ENCODE results near the gene C20orf96. TPM values are rescaled to one million over a fixed set of nuclear protein-coding genes. Genes with fewer than 3 reads are reported as not detected.
"Not testable (repeated sequence)": the region's sequence is repeated elsewhere in the genome, so short reads cannot be mapped to it uniquely, and the experiment has no call there.

Gene C20orf96
- total RNA-seq, 2 donors from 2014 or later, result 2.0 to 6.2 TPM

- H3K27me3 Mint-ChIP-seq, result peaks cover 17 to 27% of the 10 kb centered on the region in 2 donors
- DNase-seq (ENCODE audit: low spot score) (no peak), ATAC-seq (peak in 1 of 2 donors; percentile 17)
- H3K9me3 Mint-ChIP-seq, result no peaks in the 10 kb centered on the region
- no peak overlapping the region for H3K4me3 Mint-ChIP-seq
- H3K36me3 Mint-ChIP-seq, result no peaks in the 10 kb centered on the region
- H3K27ac Mint-ChIP-seq, result no peak overlapping the region
- H3K4me1 Mint-ChIP-seq (ENCODE audit: low read depth in 2 of 2), result peaks cover 0 to 3% of the 10 kb centered on the region in 2 donors
Measured at GRCh38 chr20:258963-259362, 31.6 kb downstream of the C20orf96 start.

GRCh38 chr20:258269-258858 lies 32.2 kb downstream of the C20orf96 start:
- no peak for DNase-seq (ENCODE audit: low spot score)
- Mint-ChIP-seq H3K36me3 (no peaks in the 10 kb centered on the region), H3K9me3 (no peaks in the 10 kb centered on the region), H3K27ac (no peak overlapping the region), H3K27me3 (peaks cover 17 to 27% of the 10 kb centered on the region in 2 donors), H3K4me3 (no peak overlapping the region), H3K4me1 (ENCODE audit: low read depth in 2 of 2) (peaks cover 0 to 3% of the 10 kb centered on the region in 2 donors)
- ATAC-seq, result no peak

DNA sequence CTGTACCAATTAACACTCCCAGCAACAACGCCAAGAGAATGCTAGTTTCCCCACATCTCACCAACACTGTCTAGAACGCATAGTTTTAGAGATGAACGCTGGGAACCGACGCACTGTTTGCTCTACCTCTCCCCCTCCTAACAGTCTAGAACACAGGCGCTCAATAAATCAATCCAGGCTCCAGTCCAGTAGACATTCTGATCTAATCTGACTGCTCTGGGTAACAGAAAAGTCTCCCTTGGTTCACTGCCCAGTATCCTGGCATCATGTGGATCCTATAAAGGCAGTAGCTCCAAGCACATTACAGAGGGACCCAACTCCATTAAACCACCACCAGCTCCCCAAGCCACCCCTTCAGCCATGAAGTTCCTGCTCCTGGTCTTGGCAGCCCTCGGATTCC lies 33.1 kb downstream of the C20orf96 start, which contains the start of gene DEFB132:
DEFB132 (plus strand) TSS at position 306 of the 400 bp plus-strand sequence; CDS start at position 361, 55 bp downstream.
- Mint-ChIP-seq H3K27ac (no peak within 1 kb of the TSS), H3K9me3 (no peaks in the 10 kb centered on the region), H3K27me3 (peaks cover 17 to 27% of the 10 kb centered on the region in 2 donors), H3K36me3 (no peaks in the 10 kb centered on the region), H3K4me3 (no peak within 1 kb of the TSS), H3K4me1 (ENCODE audit: low read depth in 2 of 2) (peaks cover 0 to 3% of the 10 kb centered on the region in 2 donors)
- ATAC-seq, result no peak
- DNase-seq (ENCODE audit: low spot score), result no peak

- H3K27ac Mint-ChIP-seq; ATAC-seq; H3K4me1 Mint-ChIP-seq (ENCODE audit: low read depth in 2 of 2); H3K9me3 Mint-ChIP-seq; H3K36me3 Mint-ChIP-seq; H3K4me3 Mint-ChIP-seq; DNase-seq (ENCODE audit: low spot score): not testable (repeated sequence)
- peaks cover 8 to 13% of the 10 kb centered on the region in 2 donors for H3K27me3 Mint-ChIP-seq
Measured at GRCh38 chr20:253447-253846, 37.1 kb downstream of the C20orf96 start.

DNA sequence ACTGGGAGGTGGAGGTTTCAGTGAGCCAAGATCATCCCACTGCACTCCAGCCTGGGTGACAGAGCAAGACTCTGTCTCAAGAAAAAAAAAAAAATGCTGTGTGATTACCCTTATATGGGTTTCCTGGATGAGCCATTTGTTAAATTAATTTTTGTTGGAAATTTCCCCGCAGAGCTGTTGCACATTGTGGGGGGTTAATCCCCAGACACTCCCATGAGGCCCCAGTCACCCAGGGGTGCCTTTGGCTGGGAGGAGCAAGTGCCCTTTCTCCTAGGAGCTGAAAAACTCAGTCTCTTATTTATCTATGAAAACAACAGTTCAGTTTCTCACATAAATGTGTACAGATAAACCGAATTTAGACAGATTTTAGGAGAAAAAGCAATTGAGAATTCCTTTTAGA lies 37.7 kb downstream of the C20orf96 start:
- Mint-ChIP-seq H3K27me3 (peaks cover 5 to 7% of the 10 kb centered on the region in 2 donors), H3K4me1 (ENCODE audit: low read depth in 2 of 2) (peaks cover 6 to 7% of the 10 kb centered on the region in 2 donors), H3K27ac (no peak overlapping the region), H3K36me3 (no peaks in the 10 kb centered on the region), H3K9me3 (no peaks in the 10 kb centered on the region), H3K4me3 (no peak overlapping the region)
- DNase-seq (ENCODE audit: low spot score), result no peak
- no peak for ATAC-seq

GRCh38 chr20:251354-251753 lies 39.2 kb downstream of the C20orf96 start:
- Mint-ChIP-seq H3K36me3 (no peaks in the 10 kb centered on the region), H3K4me1 (ENCODE audit: low read depth in 2 of 2) (peaks cover 6 to 7% of the 10 kb centered on the region in 2 donors), H3K27me3 (peaks cover 0 to 5% of the 10 kb centered on the region in 2 donors), H3K9me3 (no peaks in the 10 kb centered on the region), H3K27ac (no peak overlapping the region), H3K4me3 (no peak overlapping the region)
- ATAC-seq, result no peak
- no peak for DNase-seq (ENCODE audit: low spot score)

DNA sequence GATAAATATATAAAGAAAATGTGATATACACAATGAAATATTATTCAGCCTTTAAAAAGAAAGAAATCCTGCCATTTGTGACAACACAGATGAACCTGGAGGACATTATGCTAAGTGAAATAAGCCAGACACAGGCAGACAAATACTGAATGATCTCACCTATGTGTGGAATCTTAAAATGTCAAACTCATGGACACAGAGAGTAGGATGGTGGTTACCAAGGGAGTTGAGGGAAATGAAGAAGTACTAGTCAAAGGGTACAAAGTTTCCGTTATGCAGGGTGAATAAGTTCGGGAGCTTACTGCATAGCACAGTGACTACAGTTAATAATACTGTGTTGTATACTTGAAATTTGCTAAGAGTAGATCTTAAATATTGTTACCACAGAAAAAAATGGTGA lies 47.6 kb downstream of the C20orf96 start:
- H3K9me3 Mint-ChIP-seq, result no peaks in the 10 kb centered on the region
- no peak overlapping the region for H3K4me3 Mint-ChIP-seq
- H3K27ac Mint-ChIP-seq, result no peak overlapping the region
- H3K4me1 Mint-ChIP-seq (ENCODE audit: low read depth in 2 of 2), result no peaks in the 10 kb centered on the region
- ATAC-seq (no peak), DNase-seq (ENCODE audit: low spot score) (no peak)
- H3K27me3 Mint-ChIP-seq, result peaks cover 11 to 21% of the 10 kb centered on the region in 2 donors
- no peaks in the 10 kb centered on the region for H3K36me3 Mint-ChIP-seq

DNA sequence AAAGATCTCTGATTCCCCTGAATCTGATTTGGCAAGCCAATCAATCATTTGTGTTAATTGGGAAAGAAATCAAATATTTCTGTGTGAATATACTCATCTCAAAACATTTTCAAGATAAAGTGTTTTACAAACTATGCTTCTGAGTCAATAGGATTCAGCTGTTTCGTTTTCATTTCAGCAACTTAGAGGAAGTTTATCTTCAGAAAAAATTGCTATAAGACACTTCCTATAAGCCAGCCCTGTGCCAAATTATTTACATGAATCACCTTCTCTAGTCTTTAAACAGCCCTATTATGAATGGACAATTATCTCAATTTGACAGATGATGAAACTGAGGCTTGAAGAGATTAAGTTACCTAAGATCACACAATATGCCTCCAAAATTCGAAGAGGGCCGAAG lies 52.6 kb downstream of the C20orf96 start:
- Mint-ChIP-seq H3K4me3 (peak overlapping the region; percentile 66), H3K27ac (peak overlapping the region; percentile 53 to 56), H3K27me3 (peaks cover 6% of the 10 kb centered on the region in 2 donors), H3K4me1 (ENCODE audit: low read depth in 2 of 2) (peaks cover 5 to 8% of the 10 kb centered on the region in 2 donors), H3K9me3 (no peaks in the 10 kb centered on the region), H3K36me3 (no peaks in the 10 kb centered on the region)
- DNase-seq (ENCODE audit: low spot score), result no peak
- ATAC-seq, result peak in 1 of 2 donors; percentile 62

- peak; percentile 57 to 69 for ATAC-seq
- H3K4me3 Mint-ChIP-seq, result peak overlapping the region; percentile 66
- no peaks in the 10 kb centered on the region for H3K9me3 Mint-ChIP-seq
Measured at GRCh38 chr20:237489-237888, 53.1 kb downstream of the C20orf96 start.

GRCh38 chr20:235891-236290 lies 54.7 kb downstream of the C20orf96 start:
- Mint-ChIP-seq H3K27me3 (peaks cover 5 to 6% of the 10 kb centered on the region in 2 donors), H3K4me1 (ENCODE audit: low read depth in 2 of 2) (peaks cover 5 to 8% of the 10 kb centered on the region in 2 donors), H3K27ac (no peak overlapping the region), H3K4me3 (no peak overlapping the region), H3K9me3 (no peaks in the 10 kb centered on the region), H3K36me3 (no peaks in the 10 kb centered on the region)
- ATAC-seq, result no peak
- no peak for DNase-seq (ENCODE audit: low spot score)

More at GRCh38 chr20:237489-237888, 53.1 kb downstream of the C20orf96 start:
- Mint-ChIP-seq H3K27ac (peak overlapping the region; percentile 53 to 56), H3K4me1 (ENCODE audit: low read depth in 2 of 2) (peaks cover 5 to 8% of the 10 kb centered on the region in 2 donors), H3K27me3 (peaks cover 5 to 6% of the 10 kb centered on the region in 2 donors), H3K36me3 (no peaks in the 10 kb centered on the region)
- DNase-seq (ENCODE audit: low spot score), result no peak

DNA sequence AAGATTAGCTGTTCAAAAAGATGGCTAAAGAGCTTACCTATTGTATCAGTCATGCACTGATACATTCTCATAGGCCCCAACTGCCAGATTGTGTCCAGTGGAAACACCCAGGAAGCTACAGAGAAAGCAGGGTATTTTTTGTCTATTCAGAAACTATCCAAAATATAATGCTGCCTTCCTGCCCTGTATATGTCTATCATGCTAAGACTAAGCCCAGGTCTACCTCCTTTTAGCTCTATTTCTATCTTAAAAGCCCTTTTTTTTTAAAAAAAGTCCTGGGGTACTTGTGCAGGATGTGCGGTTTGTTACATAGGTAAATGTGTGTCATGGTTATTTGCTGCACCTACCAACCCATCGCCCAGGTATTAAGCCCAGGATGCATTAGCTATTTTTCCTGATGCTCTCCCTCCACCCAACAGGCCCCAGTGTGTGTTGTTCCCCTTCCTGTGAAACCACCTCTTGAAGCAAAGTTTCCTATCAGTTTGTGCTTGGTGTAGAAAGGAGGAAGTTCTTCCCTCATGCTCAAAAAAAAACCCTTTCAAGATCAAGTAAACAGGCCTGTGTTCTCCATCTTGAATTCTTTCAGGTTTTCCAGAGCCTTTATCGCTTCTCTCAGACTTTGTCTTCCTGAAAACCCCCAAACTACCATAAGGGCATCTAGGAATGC lies 63.0 kb downstream of the C20orf96 start:
- H3K4me1 Mint-ChIP-seq (ENCODE audit: low read depth in 2 of 2), result no peaks in the 10 kb centered on the region
- no peak for DNase-seq (ENCODE audit: low spot score)
- no peaks in the 10 kb centered on the region for H3K36me3 Mint-ChIP-seq
- no peaks in the 10 kb centered on the region for H3K9me3 Mint-ChIP-seq
- H3K27me3 Mint-ChIP-seq, result peaks cover 20 to 38% of the 10 kb centered on the region in 2 donors
- no peak for ATAC-seq
- no peak overlapping the region for H3K27ac Mint-ChIP-seq
- no peak overlapping the region for H3K4me3 Mint-ChIP-seq

DNA sequence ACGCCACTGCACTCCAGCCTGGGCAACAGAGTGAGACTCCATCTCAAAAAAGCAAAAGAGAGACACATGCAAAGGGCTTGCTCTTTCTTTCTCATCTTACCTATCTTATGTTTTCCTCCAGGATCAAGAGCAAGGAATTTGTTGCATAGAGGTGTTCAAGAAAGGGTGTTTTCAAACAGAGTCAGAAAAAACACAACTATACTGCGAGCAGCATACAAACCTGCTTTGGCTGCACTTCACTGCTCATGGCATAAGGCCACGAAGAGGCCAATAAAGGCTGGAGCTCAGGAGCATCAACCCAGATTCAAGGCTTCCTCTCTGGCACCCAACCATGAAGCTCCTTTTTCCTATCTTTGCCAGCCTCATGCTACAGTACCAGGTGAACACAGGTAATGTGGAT lies 63.6 kb downstream of the C20orf96 start, which contains the start of gene DEFB129:
DEFB129 (plus strand) TSS at position 301 of the 400 bp plus-strand sequence; CDS start at position 332, 31 bp downstream.
- Mint-ChIP-seq H3K36me3 (no peaks in the 10 kb centered on the region), H3K27ac (no peak within 1 kb of the TSS), H3K27me3 (peaks cover 21 to 40% of the 10 kb centered on the region in 2 donors), H3K4me1 (ENCODE audit: low read depth in 2 of 2) (no peaks in the 10 kb centered on the region), H3K4me3 (no peak within 1 kb of the TSS), H3K9me3 (no peaks in the 10 kb centered on the region)
- ATAC-seq (no peak), DNase-seq (ENCODE audit: low spot score) (no peak)

DNA sequence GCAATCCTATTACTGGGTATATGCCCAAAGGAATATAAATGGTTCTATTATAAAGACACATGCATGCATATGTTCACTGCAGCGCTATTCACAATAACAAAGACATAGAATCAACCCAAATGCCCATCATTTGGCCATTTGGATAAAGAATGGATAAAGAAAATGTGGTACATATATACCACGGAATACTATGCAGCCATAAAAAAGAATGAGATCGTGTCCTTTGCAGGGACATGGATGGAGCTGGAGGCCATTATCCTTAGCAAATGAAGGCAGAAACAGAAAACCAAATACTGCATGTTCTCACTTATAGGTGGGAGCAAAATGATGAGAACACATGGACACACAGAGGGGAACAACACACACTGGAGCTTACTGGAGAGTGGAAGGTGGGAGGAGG lies 64.7 kb downstream of the C20orf96 start:
- peaks cover 23 to 45% of the 10 kb centered on the region in 2 donors for H3K27me3 Mint-ChIP-seq
- H3K4me1 Mint-ChIP-seq (ENCODE audit: low read depth in 2 of 2); H3K9me3 Mint-ChIP-seq; H3K4me3 Mint-ChIP-seq; H3K36me3 Mint-ChIP-seq; DNase-seq (ENCODE audit: low spot score); ATAC-seq; H3K27ac Mint-ChIP-seq: not testable (repeated sequence)

GRCh38 chr20:221258-221830 lies 69.2 kb downstream of the C20orf96 start:
- no peaks in the 10 kb centered on the region for H3K4me1 Mint-ChIP-seq (ENCODE audit: low read depth in 2 of 2)
- no peak overlapping the region for H3K27ac Mint-ChIP-seq
- no peak overlapping the region for H3K4me3 Mint-ChIP-seq
- DNase-seq (ENCODE audit: low spot score) (no peak), ATAC-seq (no peak)
- H3K27me3 Mint-ChIP-seq, result peaks cover 39 to 67% of the 10 kb centered on the region in 2 donors
- no peaks in the 10 kb centered on the region for H3K36me3 Mint-ChIP-seq
- H3K9me3 Mint-ChIP-seq, result no peaks in the 10 kb centered on the region

Measured in natural killer cell treated with Interleukin-12 subunit alpha and Interleukin-12 subunit beta and Interleukin-15 and Interleukin-18, amount 100 ng/mL, for 72 hours (primary cell).